ENCODE measurements around the gene LDB3. TPM values are rescaled to one million over a fixed set of nuclear protein-coding genes. Genes with fewer than 3 reads are reported as not detected.

LDB3 gene
- total RNA-seq, 1 donor from 2014 or later: 4.7 TPM

GRCh38 chr10:86773498-86773897 is 105.2 kb downstream of the LDB3 start:
- no peaks in the 10 kb centered on the region for H3K27me3 ChIP-seq
- H3K4me3 ChIP-seq: no peak overlapping the region
- peaks cover 40% of the 10 kb centered on the region for H3K4me1 ChIP-seq
- H3K9me3 ChIP-seq: no peaks in the 10 kb centered on the region
- intact Hi-C loops (cut with DNase I): no loop called here
- H3K27ac ChIP-seq: no peak overlapping the region
- DNase-seq (ENCODE audit: extremely low spot score in 2 of 2): no peak
- no peaks in the 10 kb centered on the region for H3K36me3 ChIP-seq
- TF ChIP-seq POLR2AphosphoS5 (IDR thresholded peaks at IDR 0.05; ENCODE audit: insufficient read depth in 1 of 2, low read depth in 1 of 2) (no peak), POLR2A (IDR thresholded peaks at IDR 0.05) (no peak), CTCF (IDR thresholded peaks at IDR 0.05) (no peak)

GRCh38 chr10:86775056-86775869 is 107.0 kb downstream of the LDB3 start:
- H3K4me3 ChIP-seq: no peak overlapping the region
- TF ChIP-seq CTCF (IDR thresholded peaks at IDR 0.05) (no peak), POLR2A (IDR thresholded peaks at IDR 0.05) (no peak), POLR2AphosphoS5 (IDR thresholded peaks at IDR 0.05; ENCODE audit: insufficient read depth in 1 of 2, low read depth in 1 of 2) (no peak)
- H3K9me3 ChIP-seq: no peaks in the 10 kb centered on the region
- DNase-seq (ENCODE audit: extremely low spot score in 2 of 2): no peak
- peaks cover 28% of the 10 kb centered on the region for H3K4me1 ChIP-seq
- H3K27me3 ChIP-seq: no peaks in the 10 kb centered on the region
- intact Hi-C loops (cut with DNase I): no loop called here
- H3K27ac ChIP-seq: no peak overlapping the region
- no peaks in the 10 kb centered on the region for H3K36me3 ChIP-seq

GRCh38 chr10:86775870-86776180 is 107.5 kb downstream of the LDB3 start:
- Histone ChIP-seq H3K9me3 (no peaks in the 10 kb centered on the region), H3K27ac (no peak overlapping the region), H3K4me1 (peaks cover 23% of the 10 kb centered on the region), H3K4me3 (no peak overlapping the region), H3K27me3 (no peaks in the 10 kb centered on the region), H3K36me3 (no peaks in the 10 kb centered on the region)
- intact Hi-C loops (cut with DNase I): no loop called here
- no peak for DNase-seq (ENCODE audit: extremely low spot score in 2 of 2)
- TF ChIP-seq CTCF (IDR thresholded peaks at IDR 0.05) (no peak), POLR2A (IDR thresholded peaks at IDR 0.05) (no peak), POLR2AphosphoS5 (IDR thresholded peaks at IDR 0.05; ENCODE audit: insufficient read depth in 1 of 2, low read depth in 1 of 2) (no peak)

- Histone ChIP-seq H3K27ac (no peak overlapping the region), H3K4me1 (peaks cover 32% of the 10 kb centered on the region)
- intact Hi-C loops (cut with DNase I): no loop called here
These were observed 111.1 kb downstream of the LDB3 start for GRCh38 chr10:86779220-86780017.

More at GRCh38 chr10:86779220-86780017, 111.1 kb downstream of the LDB3 start:
- no peak for DNase-seq (ENCODE audit: extremely low spot score in 2 of 2)
- no peak for TF ChIP-seq POLR2A (IDR thresholded peaks at IDR 0.05)
- TF ChIP-seq CTCF (IDR thresholded peaks at IDR 0.05): no peak
- no peak for TF ChIP-seq POLR2AphosphoS5 (IDR thresholded peaks at IDR 0.05; ENCODE audit: insufficient read depth in 1 of 2, low read depth in 1 of 2)
- no peaks in the 10 kb centered on the region for H3K27me3 ChIP-seq
- no peaks in the 10 kb centered on the region for H3K9me3 ChIP-seq
- no peaks in the 10 kb centered on the region for H3K36me3 ChIP-seq
- no peak overlapping the region for H3K4me3 ChIP-seq
